HG03135 (cell line): ENCODE measurements around the gene UBE2G1.

Source experiments
- ATAC-seq: cut with Tn5 transposase; IDR thresholded peaks from one replicate; pipeline ENCODE4 v1.9.1; 2021; ENCODE audit warnings: mild to moderate bottlenecking, moderate library complexity; ENCODE audit not compliant: unreplicated experiment

The UBE2G1 gene

GRCh38 chr17:4340914-4341615 is 25.4 kb downstream of the UBE2G1 start:
- no peak for ATAC-seq

- no peak for ATAC-seq
Measured at GRCh38 chr17:4334776-4335584, 31.5 kb downstream of the UBE2G1 start.

- ATAC-seq = no peak
Measured at GRCh38 chr17:4334332-4334731, 32.1 kb downstream of the UBE2G1 start.

GRCh38 chr17:4333041-4333440 is 33.4 kb downstream of the UBE2G1 start:
- ATAC-seq = no peak

- no peak for ATAC-seq
Measured at GRCh38 chr17:4332296-4332970, 34.0 kb downstream of the UBE2G1 start.

- no peak for ATAC-seq
Measured at GRCh38 chr17:4331614-4332013, 34.9 kb downstream of the UBE2G1 start.

- no peak for ATAC-seq
Measured at GRCh38 chr17:4329838-4330237, 36.6 kb downstream of the UBE2G1 start.

GRCh38 chr17:4327606-4328005 is 38.9 kb downstream of the UBE2G1 start:
- ATAC-seq = no peak

- no peak for ATAC-seq
Measured at GRCh38 chr17:4326608-4327007, 39.9 kb downstream of the UBE2G1 start.

- ATAC-seq = no peak
Measured at GRCh38 chr17:4326112-4326511, 40.4 kb downstream of the UBE2G1 start.

- no peak for ATAC-seq
Measured at GRCh38 chr17:4324463-4324862, 42.0 kb downstream of the UBE2G1 start.

- ATAC-seq = no peak
Measured at GRCh38 chr17:4319221-4319620, 47.3 kb downstream of the UBE2G1 start.

- no peak for ATAC-seq
Measured at GRCh38 chr17:4318596-4318995, 47.9 kb downstream of the UBE2G1 start.

GRCh38 chr17:4318186-4318585 is 48.3 kb downstream of the UBE2G1 start:
- ATAC-seq = no peak

- ATAC-seq = no peak
Measured at GRCh38 chr17:4317610-4318009, 48.9 kb downstream of the UBE2G1 start.

- no peak for ATAC-seq
Measured at GRCh38 chr17:4316648-4317047, 49.8 kb downstream of the UBE2G1 start.

GRCh38 chr17:4314618-4315017 is 51.9 kb downstream of the UBE2G1 start:
- no peak for ATAC-seq

- ATAC-seq = no peak
Measured at GRCh38 chr17:4314179-4314578, 52.3 kb downstream of the UBE2G1 start.

GRCh38 chr17:4313221-4314114 is 53.0 kb downstream of the UBE2G1 start:
- no peak for ATAC-seq

- no peak for ATAC-seq
Measured at GRCh38 chr17:4310354-4311060, 56.0 kb downstream of the UBE2G1 start.
